Activated CD4-positive, alpha-beta T cell treated with anti-CD3 and anti-CD28 coated beads, Interleukin-2, amount 50 U/mL, for 4 hours (primary cell): Measurements from ENCODE around the gene ATG16L2.
"Not testable (repeated sequence)": the region's sequence is repeated elsewhere in the genome, so short reads cannot be mapped to it uniquely, and the experiment has no call there.

Experiments
- DNase-seq, 2 experiments: peaks; one replicate each; pipeline ENCODE4 v3.0.0-alpha.2; 2020

The ATG16L2 gene

GRCh38 chr11:72826191-72826941 is 12.2 kb downstream of the ATG16L2 start:
- DNase-seq: no peak

DNA sequence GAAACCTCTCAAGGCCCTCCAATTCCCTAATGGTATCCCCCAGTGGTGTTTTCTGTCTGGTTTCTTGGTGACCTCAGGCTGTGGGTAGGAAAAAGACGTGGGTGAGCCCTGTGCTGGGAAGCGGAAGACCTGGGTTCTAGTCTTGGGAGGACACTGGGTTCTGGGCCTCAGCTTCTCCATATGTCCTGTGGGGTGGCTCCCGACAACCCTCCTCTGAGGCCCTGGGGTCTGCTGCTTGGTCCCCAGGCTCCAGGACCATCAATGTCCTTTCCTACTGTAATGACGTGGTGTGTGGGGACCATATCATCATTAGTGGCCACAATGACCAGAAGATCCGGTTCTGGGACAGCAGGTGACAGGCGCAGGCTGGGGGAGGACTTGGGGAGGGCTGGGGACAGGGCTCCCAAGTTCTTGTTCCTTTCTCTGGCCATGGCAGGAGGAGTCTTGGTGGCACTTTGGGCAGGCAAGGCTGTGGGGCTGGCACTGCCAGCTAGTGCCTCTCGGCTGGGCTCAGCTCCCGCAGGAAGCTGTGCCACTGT is 12.8 kb downstream of the ATG16L2 start:
- DNase-seq: no peak

DNA sequence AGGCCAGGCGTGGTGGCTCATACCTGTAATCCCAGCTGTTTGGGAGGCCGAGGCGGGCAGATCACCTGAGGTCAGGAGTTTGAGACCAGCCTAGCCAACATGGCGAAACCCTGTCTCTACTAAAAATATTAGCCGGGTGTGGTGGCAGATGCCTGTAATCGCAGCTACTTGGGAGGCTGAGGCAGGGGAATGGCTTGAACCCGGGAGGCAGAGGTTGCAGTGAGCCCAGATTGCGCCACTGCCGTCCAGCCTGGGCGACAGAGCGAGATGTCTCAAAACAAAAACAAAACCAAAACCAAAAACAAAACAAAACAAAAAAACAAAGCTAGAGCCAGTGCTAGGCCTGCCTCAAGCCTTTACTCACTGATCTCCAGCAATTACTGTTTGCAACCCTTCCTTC is 13.4 kb downstream of the ATG16L2 start:
- DNase-seq: not testable (repeated sequence)

DNA sequence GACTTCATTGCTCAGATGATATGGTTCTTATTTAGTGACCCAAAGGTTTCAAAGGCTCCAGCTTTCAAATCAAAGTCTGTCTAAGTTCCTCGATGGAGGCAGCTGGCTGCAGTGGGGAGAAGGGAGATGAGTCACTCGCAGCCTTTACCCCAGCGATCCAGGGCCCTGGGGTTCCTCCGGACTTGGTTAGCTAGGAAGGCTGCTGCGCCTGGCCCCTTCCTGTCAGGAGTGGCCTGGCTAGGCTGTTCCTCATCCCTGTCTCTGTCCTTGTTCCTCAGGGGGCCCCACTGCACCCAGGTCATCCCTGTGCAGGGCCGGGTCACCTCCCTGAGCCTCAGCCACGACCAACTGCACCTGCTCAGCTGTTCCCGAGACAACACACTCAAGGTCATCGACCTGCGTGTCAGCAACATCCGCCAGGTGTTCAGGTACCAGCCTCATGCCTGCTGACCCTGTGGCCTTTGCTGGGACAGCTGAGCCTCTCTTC is 13.9 kb downstream of the ATG16L2 start:
- no peak for DNase-seq

GRCh38 chr11:72828692-72829101 is 14.5 kb downstream of the ATG16L2 start:
- no peak for DNase-seq

DNA sequence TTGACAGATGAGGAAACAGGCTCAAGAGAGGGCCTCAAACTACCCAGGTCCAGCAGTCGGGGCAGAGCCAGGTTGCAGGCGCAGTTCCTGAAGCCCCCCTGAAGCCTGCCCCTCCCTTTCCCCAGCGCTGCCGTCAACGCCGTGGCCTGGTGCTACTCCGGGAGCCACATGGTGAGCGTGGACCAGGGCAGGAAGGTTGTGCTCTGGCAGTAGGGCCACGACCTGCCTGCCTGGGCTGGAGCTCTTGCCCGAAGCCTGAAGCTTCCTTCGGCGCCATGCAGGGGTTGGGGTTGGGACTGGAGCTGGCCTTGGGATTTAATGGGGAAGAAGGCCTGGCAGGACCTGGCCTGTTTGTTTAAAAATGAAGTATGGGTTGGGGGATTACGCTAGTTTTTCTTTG is 15.0 kb downstream of the ATG16L2 start:
- no peak for DNase-seq

DNA sequence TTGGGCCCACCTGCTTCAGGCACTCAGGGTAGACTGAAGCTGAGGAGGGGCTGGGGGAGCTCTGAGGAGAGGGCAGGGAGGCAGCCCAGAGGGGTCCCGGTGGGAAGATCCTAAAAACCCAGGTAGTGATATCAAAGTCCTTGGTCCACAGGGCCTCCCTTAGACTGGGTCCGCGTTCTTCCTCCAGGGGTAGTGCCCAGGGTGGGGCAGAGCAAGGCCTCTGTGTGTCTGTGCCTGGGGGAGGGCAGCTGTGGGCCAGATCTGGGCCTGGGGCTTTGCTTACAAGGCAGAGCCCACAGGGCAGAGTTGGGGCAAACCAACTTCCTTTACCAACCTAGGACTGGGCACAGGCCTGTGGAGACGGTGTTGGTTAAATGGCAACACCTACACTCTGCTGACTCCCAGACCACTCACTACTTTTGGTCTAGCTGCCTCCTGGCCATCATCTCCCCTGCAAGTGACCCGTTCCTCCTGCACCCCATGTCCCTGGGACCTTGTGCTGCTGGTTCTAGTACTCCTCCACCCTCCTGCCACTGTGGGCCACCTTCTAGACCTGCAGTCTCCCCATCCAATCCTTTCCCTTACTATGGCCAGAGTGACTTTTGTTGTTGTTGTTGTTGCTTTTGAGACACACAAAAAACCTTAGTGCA is 15.8 kb downstream of the ATG16L2 start:
- DNase-seq: no peak

- DNase-seq: peak; percentile 50 to 54
Observed at GRCh38 chr11:72831521-72832300, 17.5 kb downstream of the ATG16L2 start.

DNA sequence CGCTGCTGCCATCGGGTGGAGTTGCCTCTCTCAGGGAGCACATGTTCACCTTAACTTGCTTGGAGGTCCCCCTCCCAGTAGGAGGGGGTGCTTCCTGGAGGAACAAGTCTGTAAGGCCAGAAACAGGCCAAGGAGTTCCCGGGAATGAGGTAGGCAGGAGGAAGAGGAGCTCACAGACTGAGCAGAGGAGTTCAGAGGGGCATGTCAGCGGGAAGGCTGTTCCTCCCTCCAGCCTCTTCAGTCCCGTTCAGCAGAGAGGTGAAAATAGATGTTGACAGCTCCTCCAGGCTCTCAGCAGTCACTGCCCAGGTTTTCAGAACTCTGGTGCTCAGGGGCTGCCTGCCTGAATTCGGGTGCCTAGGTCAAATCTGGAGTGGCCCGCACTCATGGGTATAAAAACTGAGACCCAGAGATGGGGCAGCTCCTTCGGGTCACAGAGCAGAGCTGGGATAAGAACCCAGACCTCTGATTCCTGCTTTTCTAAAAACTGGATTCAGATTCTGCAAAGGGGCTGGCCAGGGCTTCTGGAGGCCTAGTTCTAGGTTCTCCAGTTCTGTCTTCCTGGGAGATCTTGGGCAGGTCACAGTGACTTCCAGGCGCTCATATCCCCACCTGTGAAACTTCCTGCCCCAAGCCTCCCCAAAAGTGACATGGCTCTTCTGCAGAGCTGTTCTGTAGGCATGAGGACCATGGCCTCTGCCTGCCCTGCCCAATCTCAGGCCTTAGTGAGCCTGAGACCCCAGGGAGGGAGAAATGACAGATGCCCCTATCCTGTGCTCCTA is 18.3 kb downstream of the ATG16L2 start:
- DNase-seq: no peak

- no peak for DNase-seq
Observed at GRCh38 chr11:72833083-72833733, 19.0 kb downstream of the ATG16L2 start.

DNA sequence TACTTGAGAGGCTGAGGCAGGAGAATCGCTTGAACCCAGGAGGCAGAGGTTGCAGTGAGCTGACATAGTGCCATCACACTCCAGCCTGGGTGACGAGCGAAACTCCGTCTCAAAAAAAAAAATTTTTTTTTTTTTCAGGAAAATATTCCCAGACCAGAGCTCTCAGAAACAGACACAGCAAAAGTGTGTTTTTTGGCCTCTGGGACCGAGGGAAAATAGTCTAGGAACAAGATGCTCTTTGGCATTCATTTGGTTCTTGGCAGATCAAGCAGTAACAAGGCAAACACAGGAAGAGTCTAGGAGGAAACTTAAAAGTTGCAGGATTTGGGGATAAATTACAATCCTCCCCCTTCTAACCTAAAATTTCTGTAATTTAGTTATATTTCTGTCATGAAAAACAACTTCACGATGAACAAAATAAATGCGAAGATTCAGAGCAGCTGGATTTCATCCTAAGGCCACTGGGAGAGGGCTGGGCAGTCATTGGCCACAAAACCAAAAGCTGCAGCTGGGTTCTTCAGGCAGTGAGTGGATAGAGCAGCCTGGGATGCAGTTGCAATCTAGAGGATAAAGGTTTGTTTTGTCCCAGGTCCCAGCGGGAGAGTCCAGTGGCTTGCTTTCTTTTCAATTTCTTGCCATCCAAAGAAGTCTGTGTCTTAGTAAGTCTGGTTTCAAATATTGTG is 19.7 kb downstream of the ATG16L2 start:
- no peak for DNase-seq

DNA sequence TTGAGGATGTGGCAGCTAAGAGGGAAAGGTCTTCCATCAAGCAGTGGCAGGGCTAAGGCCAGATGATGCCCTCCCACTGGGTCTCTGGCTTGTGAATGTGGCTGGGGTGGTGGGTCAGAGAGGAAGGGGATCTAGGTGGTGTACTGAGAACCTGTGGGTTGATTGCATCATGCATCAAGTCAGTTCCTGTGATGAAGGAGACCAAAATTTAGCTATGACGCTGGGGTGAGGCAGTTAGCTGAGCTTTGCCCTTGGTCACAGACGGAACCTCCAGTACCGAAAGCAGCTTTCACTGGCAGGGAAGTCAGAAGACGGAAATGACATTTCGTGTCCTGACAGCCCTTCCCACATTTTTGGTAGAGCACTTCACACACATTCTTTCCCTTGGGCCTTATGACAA is 20.7 kb downstream of the ATG16L2 start:
- DNase-seq: no peak

DNA sequence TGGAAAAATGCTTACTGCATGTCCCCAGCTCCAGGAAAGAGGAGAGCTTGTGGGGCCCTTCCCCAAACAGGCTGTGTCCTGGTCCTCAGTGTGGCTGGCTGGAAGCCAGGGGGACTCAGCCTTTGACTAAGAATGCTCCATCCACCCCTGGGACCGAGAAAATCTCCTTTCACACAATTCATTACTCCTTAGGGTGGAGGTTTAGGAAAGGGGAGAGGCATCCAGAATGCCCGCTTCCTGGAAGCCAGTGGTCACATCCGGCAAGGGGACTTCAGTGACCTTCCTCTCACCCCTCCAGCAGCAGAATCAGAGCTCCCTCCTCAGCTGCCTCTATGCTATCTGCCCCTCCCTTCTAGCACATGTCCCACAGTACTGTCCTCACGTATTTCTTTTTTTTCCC is 21.9 kb downstream of the ATG16L2 start:
- no peak for DNase-seq

- no peak for DNase-seq
Observed at GRCh38 chr11:72838691-72839305, 24.6 kb downstream of the ATG16L2 start.

- no peak for DNase-seq
Observed at GRCh38 chr11:72840780-72841179, 26.6 kb downstream of the ATG16L2 start.

- DNase-seq: no peak
Observed at GRCh38 chr11:72841397-72841796, 27.2 kb downstream of the ATG16L2 start.

DNA sequence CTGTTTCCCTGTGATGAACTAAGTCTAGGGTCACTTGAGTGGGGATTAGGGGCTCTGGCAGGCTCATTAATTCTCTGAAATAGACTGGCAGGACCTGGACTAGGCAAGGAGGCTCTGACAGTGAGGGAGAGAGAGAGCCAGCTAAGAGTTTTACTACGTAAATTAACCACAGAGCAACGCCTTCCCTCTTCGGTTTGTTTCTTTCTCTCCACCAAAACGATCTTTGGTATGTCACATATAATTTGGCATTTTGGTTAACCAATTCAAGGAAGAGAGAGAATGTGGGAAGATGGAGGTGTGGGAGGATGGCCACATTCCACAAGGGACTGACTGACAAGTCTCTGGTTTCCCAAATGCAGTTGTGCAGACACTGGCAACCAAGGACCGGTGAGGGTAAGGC is 27.9 kb downstream of the ATG16L2 start:
- DNase-seq: no peak

DNA sequence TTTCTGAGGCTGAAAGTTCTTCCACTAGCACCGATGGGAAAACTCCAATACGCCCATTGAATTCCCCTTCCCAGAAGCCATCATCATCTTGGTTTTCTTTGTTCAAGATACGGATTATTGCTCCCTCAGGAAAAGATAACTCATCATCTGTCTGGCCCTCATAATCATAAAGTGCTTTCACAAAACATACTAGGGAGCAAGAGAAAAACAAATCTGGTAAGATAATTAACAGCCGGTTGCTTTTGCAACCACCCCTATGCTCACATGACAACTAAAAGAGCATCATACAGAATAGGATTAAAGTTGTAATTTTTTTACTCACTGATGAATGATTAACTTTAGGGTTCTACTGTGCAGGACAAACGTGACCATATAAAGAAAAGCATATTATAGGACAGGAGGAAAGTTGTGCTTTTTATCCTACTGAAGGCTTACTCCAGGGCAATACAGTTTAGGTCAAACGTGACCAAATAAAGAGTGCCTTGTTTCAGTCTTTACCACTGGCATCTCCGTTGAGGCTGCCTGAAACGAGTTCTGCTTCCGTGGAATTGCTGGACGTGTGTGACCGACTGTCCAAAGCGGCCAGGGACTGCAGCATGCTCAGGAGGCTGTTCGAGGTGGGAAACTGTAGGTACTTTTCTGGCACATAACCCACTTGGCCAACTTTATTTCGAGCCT is 28.6 kb downstream of the ATG16L2 start:
- DNase-seq: no peak

- no peak for DNase-seq
Observed at GRCh38 chr11:72844356-72844755, 30.1 kb downstream of the ATG16L2 start.

DNA sequence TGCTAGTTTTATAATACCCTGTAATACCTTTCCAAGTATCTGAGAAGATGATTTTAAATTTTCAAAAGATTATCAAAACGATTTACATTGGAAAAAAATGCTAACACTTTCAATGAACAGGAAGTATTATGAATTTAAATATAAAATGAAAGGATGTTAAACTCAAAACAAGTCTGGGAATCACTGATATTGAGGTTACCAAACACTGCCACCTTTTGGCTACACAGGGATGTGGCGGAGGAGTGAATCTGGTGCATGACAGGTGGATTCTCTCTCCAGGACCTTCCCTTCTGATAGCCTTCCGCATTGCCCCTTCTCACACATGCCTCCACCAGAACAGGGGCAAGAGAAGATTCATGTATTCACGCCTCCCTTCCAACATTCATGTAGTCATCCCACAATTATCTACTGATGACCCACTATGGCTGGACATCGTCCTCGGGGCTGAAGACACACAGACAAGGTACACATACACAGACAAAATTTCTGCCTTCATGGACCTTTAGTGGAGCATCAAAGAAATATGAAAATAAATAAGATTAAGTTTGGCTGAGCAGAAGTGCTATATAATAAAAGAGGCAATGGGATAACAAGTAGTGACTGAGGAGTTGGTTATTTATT is 34.7 kb downstream of the ATG16L2 start:
- DNase-seq: peak; percentile 25 to 27
